ENCODE data around the gene ANKRD13B.

Gene ANKRD13B

GRCh38 chr17:29569245-29569950 lies 23.5 kb upstream of the ANKRD13B start (continued):
- TF ChIP-seq ZNF16 (tag by site-specific recombination; IDR thresholded peaks at IDR 0.05; ENCODE audit: low read depth) (no peak), ZEB2 (tag by site-specific recombination; IDR thresholded peaks at IDR 0.05) (no peak), ZNF785 (tag by site-specific recombination; IDR thresholded peaks at IDR 0.05) (no peak), ZNF311 (tag by site-specific recombination; IDR thresholded peaks at IDR 0.05; ENCODE audit: borderline replicate concordance) (no peak), ZNF366 (tag by site-specific recombination; conservative IDR thresholded peaks at IDR 0.05) (no peak), TRIM28 (IDR thresholded peaks at IDR 0.05; ENCODE audit: borderline replicate concordance, low read length) (no peak), ZNF692 (tag by site-specific recombination; IDR thresholded peaks at IDR 0.05) (0 out of 2 replicates have a peak, but pooled peaks have one; percentile 54), ZNF280D (tag by site-specific recombination; IDR thresholded peaks at IDR 0.05) (no peak), KLF17 (tag by site-specific recombination; IDR thresholded peaks at IDR 0.05) (no peak), WT1 (tag by site-specific recombination; IDR thresholded peaks at IDR 0.05) (no peak), CTCF (tag by site-specific recombination; IDR thresholded peaks at IDR 0.05) (no peak), ZNF639 (tag by site-specific recombination; IDR thresholded peaks at IDR 0.05) (no peak), ZNF221 (tag by site-specific recombination; IDR thresholded peaks at IDR 0.05; ENCODE audit: borderline replicate concordance) (no peak), HOXA7 (CRISPR knock-in tag; IDR thresholded peaks at IDR 0.05; ENCODE audit: borderline replicate concordance) (no peak), PRDM1 (tag by site-specific recombination; IDR thresholded peaks at IDR 0.05) (no peak), ZNF280C (tag by site-specific recombination; IDR thresholded peaks at IDR 0.05) (no peak), ZNF26 (tag by site-specific recombination; IDR thresholded peaks at IDR 0.05) (no peak), ZNF600 (tag by site-specific recombination; IDR thresholded peaks at IDR 0.05) (peak; percentile 80), ZNF292 (tag by site-specific recombination; IDR thresholded peaks at IDR 0.05; ENCODE audit: borderline replicate concordance, low read depth) (no peak), SP3 (tag by site-specific recombination; IDR thresholded peaks at IDR 0.05) (no peak; the same call in 1 of the 2 replicates), ZNF664 (tag by site-specific recombination; IDR thresholded peaks at IDR 0.05) (no peak), ZBTB48 (tag by site-specific recombination; IDR thresholded peaks at IDR 0.05) (no peak), SCRT1 (tag by site-specific recombination; IDR thresholded peaks at IDR 0.05; ENCODE audit: borderline replicate concordance) (0 out of 2 replicates have a peak, but pooled peaks have one; percentile 1), ZNF513 (tag by site-specific recombination; IDR thresholded peaks at IDR 0.05) (no peak), MEIS1 (CRISPR knock-in tag; IDR thresholded peaks at IDR 0.05; ENCODE audit: borderline replicate concordance) (no peak)
